ENCODE results near the gene STOX2.

DNA sequence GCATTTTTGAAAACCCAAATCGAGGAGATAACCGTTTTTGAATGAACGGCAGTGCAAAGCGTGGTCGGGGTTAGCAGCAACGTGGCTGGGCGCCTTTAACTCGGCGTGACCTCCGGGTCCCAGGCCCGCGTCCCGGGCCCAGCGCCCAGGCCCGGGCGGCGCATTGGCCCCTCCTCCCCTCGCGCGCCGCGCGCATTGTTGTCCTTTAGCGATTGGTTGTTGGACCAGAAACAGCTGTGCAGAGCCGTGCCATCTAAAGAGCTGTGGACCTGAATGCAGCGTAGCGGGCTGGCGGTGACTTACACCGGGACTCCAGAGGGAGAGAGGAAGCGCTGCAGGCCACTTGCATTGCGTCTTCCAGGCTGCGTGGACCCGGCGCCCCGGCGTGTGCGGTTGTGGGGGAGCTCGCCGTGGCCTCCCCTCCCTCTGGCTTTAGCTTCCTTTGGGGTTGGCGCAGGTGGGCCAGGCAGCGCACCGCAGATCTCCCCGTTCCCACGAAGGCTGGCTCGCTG lies at the start of gene STOX2:
- TF ChIP-seq, protein P1, sequence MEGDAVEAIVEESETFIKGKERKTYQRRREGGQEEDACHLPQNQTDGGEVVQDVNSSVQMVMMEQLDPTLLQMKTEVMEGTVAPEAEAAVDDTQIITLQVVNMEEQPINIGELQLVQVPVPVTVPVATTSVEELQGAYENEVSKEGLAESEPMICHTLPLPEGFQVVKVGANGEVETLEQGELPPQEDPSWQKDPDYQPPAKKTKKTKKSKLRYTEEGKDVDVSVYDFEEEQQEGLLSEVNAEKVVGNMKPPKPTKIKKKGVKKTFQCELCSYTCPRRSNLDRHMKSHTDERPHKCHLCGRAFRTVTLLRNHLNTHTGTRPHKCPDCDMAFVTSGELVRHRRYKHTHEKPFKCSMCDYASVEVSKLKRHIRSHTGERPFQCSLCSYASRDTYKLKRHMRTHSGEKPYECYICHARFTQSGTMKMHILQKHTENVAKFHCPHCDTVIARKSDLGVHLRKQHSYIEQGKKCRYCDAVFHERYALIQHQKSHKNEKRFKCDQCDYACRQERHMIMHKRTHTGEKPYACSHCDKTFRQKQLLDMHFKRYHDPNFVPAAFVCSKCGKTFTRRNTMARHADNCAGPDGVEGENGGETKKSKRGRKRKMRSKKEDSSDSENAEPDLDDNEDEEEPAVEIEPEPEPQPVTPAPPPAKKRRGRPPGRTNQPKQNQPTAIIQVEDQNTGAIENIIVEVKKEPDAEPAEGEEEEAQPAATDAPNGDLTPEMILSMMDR (IDR thresholded peaks at IDR 0.05): no peak
- peak in 1 of 2 donors; percentile 85 for TF ChIP-seq POLR2A (IDR thresholded peaks at IDR 0.05)
